ENCODE data around the gene S100A10. TPM values are rescaled to one million over a fixed set of nuclear protein-coding genes. Genes with fewer than 3 reads are reported as not detected.

The S100A10 gene
- total RNA-seq, 1 donor from 2014 or later = 438 TPM

DNA sequence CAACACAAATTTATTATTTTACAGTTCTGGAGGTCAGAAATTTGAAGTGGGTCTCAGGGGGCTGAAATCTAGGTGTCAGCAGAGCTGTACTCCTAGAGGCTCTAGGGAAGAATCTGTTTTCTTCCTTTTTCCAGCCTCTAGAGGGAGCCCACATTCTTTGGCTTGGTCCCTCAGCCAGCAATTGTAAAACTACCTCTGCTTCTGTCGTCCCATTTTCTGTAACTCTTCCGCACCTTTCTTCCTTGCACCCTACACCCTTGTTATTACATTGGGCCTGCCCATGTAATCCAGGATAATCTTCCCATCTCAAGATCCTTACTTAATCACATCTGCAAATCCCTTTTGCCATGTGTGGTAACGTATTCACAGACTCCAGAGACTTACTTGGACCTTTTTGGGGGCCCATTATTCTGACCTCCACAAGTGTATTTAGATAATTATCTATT, 59.6 kb downstream of the S100A10 start:
- H3K27ac Mint-ChIP-seq = no peak overlapping the region
- peaks cover 1% of the 10 kb centered on the region for H3K36me3 Mint-ChIP-seq (ENCODE audit: insufficient read depth)
- no peak overlapping the region for H3K4me3 Mint-ChIP-seq (ENCODE audit: low read depth)
- H3K27me3 Mint-ChIP-seq = no peaks in the 10 kb centered on the region
- no peak for DNase-seq (ENCODE audit: low spot score, unreplicated experiment)
- H3K4me1 Mint-ChIP-seq (ENCODE audit: low read depth) = peaks cover 24% of the 10 kb centered on the region
- H3K9me3 Mint-ChIP-seq (ENCODE audit: low read depth) = no peaks in the 10 kb centered on the region
- TF ChIP-seq, protein P1, sequence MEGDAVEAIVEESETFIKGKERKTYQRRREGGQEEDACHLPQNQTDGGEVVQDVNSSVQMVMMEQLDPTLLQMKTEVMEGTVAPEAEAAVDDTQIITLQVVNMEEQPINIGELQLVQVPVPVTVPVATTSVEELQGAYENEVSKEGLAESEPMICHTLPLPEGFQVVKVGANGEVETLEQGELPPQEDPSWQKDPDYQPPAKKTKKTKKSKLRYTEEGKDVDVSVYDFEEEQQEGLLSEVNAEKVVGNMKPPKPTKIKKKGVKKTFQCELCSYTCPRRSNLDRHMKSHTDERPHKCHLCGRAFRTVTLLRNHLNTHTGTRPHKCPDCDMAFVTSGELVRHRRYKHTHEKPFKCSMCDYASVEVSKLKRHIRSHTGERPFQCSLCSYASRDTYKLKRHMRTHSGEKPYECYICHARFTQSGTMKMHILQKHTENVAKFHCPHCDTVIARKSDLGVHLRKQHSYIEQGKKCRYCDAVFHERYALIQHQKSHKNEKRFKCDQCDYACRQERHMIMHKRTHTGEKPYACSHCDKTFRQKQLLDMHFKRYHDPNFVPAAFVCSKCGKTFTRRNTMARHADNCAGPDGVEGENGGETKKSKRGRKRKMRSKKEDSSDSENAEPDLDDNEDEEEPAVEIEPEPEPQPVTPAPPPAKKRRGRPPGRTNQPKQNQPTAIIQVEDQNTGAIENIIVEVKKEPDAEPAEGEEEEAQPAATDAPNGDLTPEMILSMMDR (IDR thresholded peaks at IDR 0.05; ENCODE audit: unreplicated experiment) = peak; percentile 89

Other genes starting within 250 kb of the S100A10 start
- 79.4 and 81.0 TPM in 2 replicates for gene MRPL9, start 230.4 kb downstream of the S100A10 start, total RNA-seq
- gene TDRKH, start 203.4 kb downstream of the S100A10 start, total RNA-seq = 16.3 and 16.5 TPM in 2 replicates
- not detected in 2 replicates for gene LINGO4, start 188.4 kb downstream of the S100A10 start, total RNA-seq
- 0.09 TPM in 1 of 2 replicates, not detected in the other for gene RORC, start 162.1 kb downstream of the S100A10 start, total RNA-seq
- 1.00 and 1.3 TPM in 2 replicates for gene C2CD4D, start 154.0 kb downstream of the S100A10 start, total RNA-seq
- gene THEM5, start 140.1 kb downstream of the S100A10 start, total RNA-seq = not detected in 2 replicates
- gene THEM4, start 84.3 kb downstream of the S100A10 start, total RNA-seq = 17.3 and 21.5 TPM in 2 replicates
- gene S100A11, start 43.1 kb upstream of the S100A10 start, total RNA-seq = 142 and 192 TPM in 2 replicates
- gene TCHHL1, start 95.2 kb upstream of the S100A10 start, total RNA-seq = not detected in 2 replicates
- gene TCHH, start 121.6 kb upstream of the S100A10 start, total RNA-seq = not detected in 2 replicates
- gene RPTN, start 165.4 kb upstream of the S100A10 start, total RNA-seq = not detected in 2 replicates
- not detected in 2 replicates for gene HRNR, start 230.3 kb upstream of the S100A10 start, total RNA-seq